ENCODE results near the gene INSIG1. TPM values are rescaled to one million over a fixed set of nuclear protein-coding genes. Genes with fewer than 3 reads are reported as not detected.

INSIG1 gene
- total and polyA plus RNA-seq, 2 donors (not counting 3 experiments of a cell fraction or from before 2014, with no cell fraction given): 79.3 to 102 TPM

DNA sequence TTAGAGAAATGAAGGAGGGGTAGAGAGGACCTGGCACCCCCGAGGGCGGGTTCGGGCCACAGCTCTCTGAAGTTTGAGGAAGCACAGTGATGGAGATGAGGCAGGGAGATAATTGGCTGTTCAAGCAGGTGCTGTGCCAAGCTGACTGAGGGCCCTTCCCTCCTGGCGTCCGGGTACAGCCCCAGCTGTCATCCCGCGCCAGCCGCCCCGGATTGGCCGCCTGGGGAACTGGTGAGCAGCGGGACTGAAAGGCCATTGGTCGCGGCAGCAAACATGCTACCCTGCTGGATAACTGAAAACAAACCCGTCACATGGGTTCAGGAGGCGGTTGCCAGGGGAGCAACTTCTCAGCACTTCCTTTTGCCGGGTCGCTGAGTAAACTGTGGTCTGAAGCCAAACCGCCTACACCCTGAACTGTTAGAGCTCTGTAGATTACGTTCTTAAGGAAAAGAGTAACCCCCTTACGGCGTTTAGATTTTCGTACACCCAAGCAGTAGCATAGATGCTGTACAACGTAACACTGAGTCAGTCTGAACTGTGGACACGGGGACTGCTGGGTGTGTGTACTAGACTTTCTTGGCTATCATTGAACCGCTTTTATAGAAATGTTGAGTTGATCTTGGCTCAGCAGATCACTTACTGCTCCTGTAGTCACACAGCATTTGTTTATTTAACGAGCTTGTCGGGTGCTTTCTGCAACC lies 1.3 kb downstream of the INSIG1 start:
- no peaks in the 10 kb centered on the region for H3K9me3 ChIP-seq (replicated peaks; ENCODE audit: control insufficient read depth, insufficient read depth, low read length)
- POLR2A ChIA-PET: interaction anchor here (3.0 kb wide), 1 partner anchor 93 kb away, joined by 36 read pairs; no protein-coding TSS in a partner anchor
- peaks cover 6 to 17% of the 10 kb centered on the region in 2 experiments for H3K36me3 ChIP-seq (ENCODE audit: control insufficient read depth in 2 of 2, extremely low read depth in 1 of 2, insufficient read depth in 2 of 2, low read length in 2 of 2)
- DNase-seq (ENCODE audit: low read depth, low spot score): peak; percentile 96
- peaks cover 60% of the 10 kb centered on the region for H3K79me2 ChIP-seq (ENCODE audit: control insufficient read depth, insufficient read depth, low read length)
- peak overlapping the region; percentile 94 for H3K4me2 ChIP-seq (ENCODE audit: insufficient read depth, low read length)
- peak overlapping the region; percentile 64 for H3K27ac ChIP-seq (ENCODE audit: insufficient read depth, low read depth, low read length)
- intact Hi-C loops (cut with micrococcal nuclease): loop anchor here (1.0 to 10.0 kb wide), 3 partner anchors 46 to 466 kb away; partner anchors contain the start of gene PAXIP1
- FAIRE-seq: peak; percentile 99
- no TSS peak for BruUV-seq (replicated peaks)
- TF ChIP-seq, protein P1, sequence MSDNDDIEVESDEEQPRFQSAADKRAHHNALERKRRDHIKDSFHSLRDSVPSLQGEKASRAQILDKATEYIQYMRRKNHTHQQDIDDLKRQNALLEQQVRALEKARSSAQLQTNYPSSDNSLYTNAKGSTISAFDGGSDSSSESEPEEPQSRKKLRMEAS (IDR thresholded peaks at IDR 0.05; ENCODE audit: insufficient read depth, insufficient read length): peak; percentile 65
- TF ChIP-seq JUN (IDR thresholded peaks at IDR 0.05; ENCODE audit: borderline replicate concordance, insufficient read depth, insufficient read length, low read depth): no peak
- no peak for TF ChIP-seq POLR2AphosphoS5 (IDR thresholded peaks at IDR 0.05; ENCODE audit: insufficient read depth, low read depth, low read length)
- TF ChIP-seq POLR2A (IDR thresholded peaks at IDR 0.05; ENCODE audit: low read depth, low read length): peak; percentile 52
- peak; percentile 22 for TF ChIP-seq FOS (IDR thresholded peaks at IDR 0.05; ENCODE audit: borderline replicate concordance, insufficient read depth, low read length)
- TF ChIP-seq GATA2 (IDR thresholded peaks at IDR 0.05; ENCODE audit: insufficient read depth, insufficient read length, low read depth, low read length): no peak
- TF ChIP-seq, protein P2, sequence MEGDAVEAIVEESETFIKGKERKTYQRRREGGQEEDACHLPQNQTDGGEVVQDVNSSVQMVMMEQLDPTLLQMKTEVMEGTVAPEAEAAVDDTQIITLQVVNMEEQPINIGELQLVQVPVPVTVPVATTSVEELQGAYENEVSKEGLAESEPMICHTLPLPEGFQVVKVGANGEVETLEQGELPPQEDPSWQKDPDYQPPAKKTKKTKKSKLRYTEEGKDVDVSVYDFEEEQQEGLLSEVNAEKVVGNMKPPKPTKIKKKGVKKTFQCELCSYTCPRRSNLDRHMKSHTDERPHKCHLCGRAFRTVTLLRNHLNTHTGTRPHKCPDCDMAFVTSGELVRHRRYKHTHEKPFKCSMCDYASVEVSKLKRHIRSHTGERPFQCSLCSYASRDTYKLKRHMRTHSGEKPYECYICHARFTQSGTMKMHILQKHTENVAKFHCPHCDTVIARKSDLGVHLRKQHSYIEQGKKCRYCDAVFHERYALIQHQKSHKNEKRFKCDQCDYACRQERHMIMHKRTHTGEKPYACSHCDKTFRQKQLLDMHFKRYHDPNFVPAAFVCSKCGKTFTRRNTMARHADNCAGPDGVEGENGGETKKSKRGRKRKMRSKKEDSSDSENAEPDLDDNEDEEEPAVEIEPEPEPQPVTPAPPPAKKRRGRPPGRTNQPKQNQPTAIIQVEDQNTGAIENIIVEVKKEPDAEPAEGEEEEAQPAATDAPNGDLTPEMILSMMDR (IDR thresholded peaks at IDR 0.05; ENCODE audit: extremely low read depth in 1 of 2, insufficient read depth in 1 of 2, low read depth in 1 of 2, low read length in 2 of 2): no peak
- TF ChIP-seq EZH2 (IDR thresholded peaks at IDR 0.05; ENCODE audit: borderline replicate concordance, low read depth, low read length, severe bottlenecking): no peak
- TF ChIP-seq MYC (IDR thresholded peaks at IDR 0.05; ENCODE audit: low read depth, low read length): no peak
- peak overlapping the region; percentile 50 to 99 (median 91) for H3K4me3 ChIP-seq (replicated peaks in 1 of 3; ENCODE audit: insufficient read depth in 1 of 3, low read depth in 1 of 3, low read length in 3 of 3)
- H3K27me3 ChIP-seq (ENCODE audit: control insufficient read depth in 2 of 2, insufficient read depth in 2 of 2, low read length in 2 of 2): no peaks in the 10 kb centered on the region
- CTCF ChIA-PET: interaction anchor here (1.1 to 3.9 kb wide), 7 partner anchors 46 to 385 kb away, joined by 3 to 19 read pairs (median 4); no protein-coding TSS in a partner anchor
- H3K9me1 ChIP-seq (replicated peaks; ENCODE audit: control insufficient read depth, extremely low read depth, insufficient read depth, low read length): no peaks in the 10 kb centered on the region
- dilution Hi-C loops (cut with MboI; ENCODE audit: extremely low pct_ligation_motif_present, low sequenced_read_pairs): no loop called here
- peaks cover 31% of the 10 kb centered on the region for H3K4me1 ChIP-seq (ENCODE audit: control insufficient read depth, extremely low read depth, insufficient read depth, low read length)
- H3K9ac ChIP-seq (replicated peaks; ENCODE audit: extremely low read depth, insufficient read depth, low read length): peak overlapping the region; percentile 83
- H2AFZ ChIP-seq (ENCODE audit: low read depth, low read length): no peak overlapping the region
- peaks cover 9% of the 10 kb centered on the region for H4K20me1 ChIP-seq (replicated peaks; ENCODE audit: control insufficient read depth, extremely low read depth, insufficient read depth, low read length)
